Measurements from ENCODE around the gene DLK1. TPM values are rescaled to one million over a fixed set of nuclear protein-coding genes. Genes with fewer than 3 reads are reported as not detected.

The DLK1 gene
- total RNA-seq, 2 experiments from 2014 or later: not detected

- no peaks in the 10 kb centered on the region for H3K27me3 Mint-ChIP-seq
- H3K27ac Mint-ChIP-seq: no peak overlapping the region
- no peaks in the 10 kb centered on the region for H3K9me3 Mint-ChIP-seq
- no peaks in the 10 kb centered on the region for H3K36me3 Mint-ChIP-seq (ENCODE audit: low read depth)
- no peaks in the 10 kb centered on the region for H3K4me1 Mint-ChIP-seq (ENCODE audit: low read depth)
- DNase-seq: no peak
- ChIA-PET POLR2A (no interaction called here), CTCF (no interaction called here)
- no peak for TF ChIP-seq CTCF (IDR thresholded peaks at IDR 0.05)
- ATAC-seq: no peak
- intact Hi-C loops (cut with micrococcal nuclease): no loop called here
- H3K4me3 Mint-ChIP-seq: no peak overlapping the region
Measured at GRCh38 chr14:100769035-100769939, 42.6 kb downstream of the DLK1 start.

DNA sequence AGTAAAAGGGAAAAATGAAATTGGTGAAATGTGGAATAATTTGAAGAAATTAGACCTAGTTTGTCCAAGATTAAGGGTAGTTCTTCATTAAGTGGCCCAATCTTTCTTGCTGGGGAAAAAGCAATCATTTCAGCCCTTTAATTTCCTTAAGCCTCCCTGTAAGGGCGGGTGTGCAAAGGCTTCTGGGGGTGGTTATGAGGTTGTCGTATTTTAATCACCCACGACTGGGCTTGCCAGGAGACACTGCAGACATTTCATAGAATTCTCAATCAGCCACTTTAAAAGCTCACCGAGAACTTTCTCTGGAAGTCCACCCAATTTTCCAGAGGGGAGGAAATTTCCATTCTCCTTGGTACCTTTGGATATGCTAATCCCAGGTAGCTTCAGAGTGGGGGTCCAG lies 43.4 kb downstream of the DLK1 start:
- ChIA-PET CTCF (no interaction called here), POLR2A (no interaction called here)
- no peaks in the 10 kb centered on the region for H3K9me3 Mint-ChIP-seq
- intact Hi-C loops (cut with micrococcal nuclease): no loop called here
- no peak for ATAC-seq
- H3K36me3 Mint-ChIP-seq (ENCODE audit: low read depth): no peaks in the 10 kb centered on the region
- DNase-seq: no peak
- TF ChIP-seq CTCF (IDR thresholded peaks at IDR 0.05): no peak
- no peaks in the 10 kb centered on the region for H3K4me1 Mint-ChIP-seq (ENCODE audit: low read depth)
- H3K4me3 Mint-ChIP-seq: no peak overlapping the region
- no peak overlapping the region for H3K27ac Mint-ChIP-seq
- no peaks in the 10 kb centered on the region for H3K27me3 Mint-ChIP-seq

DNA sequence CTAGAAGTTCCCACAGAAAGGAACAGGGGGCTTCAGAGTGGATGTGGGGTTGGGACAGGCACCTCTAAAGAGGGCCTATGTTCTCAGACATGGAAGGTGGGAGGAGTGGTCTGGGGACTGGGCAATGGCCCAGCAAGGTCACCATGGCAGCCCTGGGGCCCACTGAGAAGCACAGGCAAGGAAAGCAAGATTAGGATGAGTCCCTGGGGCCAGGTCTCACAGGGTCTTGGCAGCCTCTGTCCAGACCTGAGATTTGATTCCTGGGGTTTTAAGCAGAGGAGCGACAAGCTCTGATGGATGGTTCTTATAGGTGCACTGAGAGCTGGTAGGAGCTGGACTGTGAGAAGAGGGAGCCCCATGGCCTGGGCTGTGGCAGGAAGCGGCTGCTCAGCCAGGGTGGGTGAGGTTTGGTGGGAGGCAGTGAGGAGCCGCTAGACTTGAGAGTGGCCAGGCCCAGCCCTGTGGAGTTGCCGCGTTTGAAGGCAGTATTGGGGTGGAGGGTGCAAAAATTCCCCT lies 44.0 kb downstream of the DLK1 start:
- CTCF ChIA-PET: no interaction called here
- no peaks in the 10 kb centered on the region for H3K9me3 Mint-ChIP-seq

GRCh38 chr14:100771121-100771800 lies 44.6 kb downstream of the DLK1 start:
- no peak overlapping the region for H3K27ac Mint-ChIP-seq
- no peaks in the 10 kb centered on the region for H3K36me3 Mint-ChIP-seq (ENCODE audit: low read depth)
- POLR2A ChIA-PET: no interaction called here
- intact Hi-C loops (cut with micrococcal nuclease): no loop called here
- no peaks in the 10 kb centered on the region for H3K27me3 Mint-ChIP-seq
- DNase-seq (no peak), ATAC-seq (no peak)
- no peak for TF ChIP-seq CTCF (IDR thresholded peaks at IDR 0.05)
- no peak overlapping the region for H3K4me3 Mint-ChIP-seq
- no peaks in the 10 kb centered on the region for H3K9me3 Mint-ChIP-seq
- H3K4me1 Mint-ChIP-seq (ENCODE audit: low read depth): no peaks in the 10 kb centered on the region
- CTCF ChIA-PET: no interaction called here

More for the DNA sequence above, 44.0 kb downstream of the DLK1 start:
- Mint-ChIP-seq H3K4me1 (ENCODE audit: low read depth) (no peaks in the 10 kb centered on the region), H3K27ac (no peak overlapping the region), H3K4me3 (no peak overlapping the region), H3K36me3 (ENCODE audit: low read depth) (no peaks in the 10 kb centered on the region), H3K27me3 (no peaks in the 10 kb centered on the region)
- ATAC-seq (no peak), DNase-seq (no peak)
- POLR2A ChIA-PET: no interaction called here
- intact Hi-C loops (cut with micrococcal nuclease): no loop called here
- TF ChIP-seq CTCF (IDR thresholded peaks at IDR 0.05): no peak

GRCh38 chr14:100772607-100773165 lies 46.0 kb downstream of the DLK1 start:
- no peaks in the 10 kb centered on the region for H3K27me3 Mint-ChIP-seq
- no peak overlapping the region for H3K27ac Mint-ChIP-seq
- DNase-seq (no peak), ATAC-seq (no peak)
- no peaks in the 10 kb centered on the region for H3K4me1 Mint-ChIP-seq (ENCODE audit: low read depth)
- CTCF ChIA-PET: no interaction called here
- no peak overlapping the region for H3K4me3 Mint-ChIP-seq
- no peaks in the 10 kb centered on the region for H3K36me3 Mint-ChIP-seq (ENCODE audit: low read depth)
- POLR2A ChIA-PET: no interaction called here
- intact Hi-C loops (cut with micrococcal nuclease): no loop called here
- H3K9me3 Mint-ChIP-seq: no peaks in the 10 kb centered on the region
- TF ChIP-seq CTCF (IDR thresholded peaks at IDR 0.05): no peak
